Measurements from ENCODE around the gene ST3GAL3.
"Not testable (repeated sequence)": the region's sequence is repeated elsewhere in the genome, so short reads cannot be mapped to it uniquely, and the experiment has no call there.

ST3GAL3 gene

DNA sequence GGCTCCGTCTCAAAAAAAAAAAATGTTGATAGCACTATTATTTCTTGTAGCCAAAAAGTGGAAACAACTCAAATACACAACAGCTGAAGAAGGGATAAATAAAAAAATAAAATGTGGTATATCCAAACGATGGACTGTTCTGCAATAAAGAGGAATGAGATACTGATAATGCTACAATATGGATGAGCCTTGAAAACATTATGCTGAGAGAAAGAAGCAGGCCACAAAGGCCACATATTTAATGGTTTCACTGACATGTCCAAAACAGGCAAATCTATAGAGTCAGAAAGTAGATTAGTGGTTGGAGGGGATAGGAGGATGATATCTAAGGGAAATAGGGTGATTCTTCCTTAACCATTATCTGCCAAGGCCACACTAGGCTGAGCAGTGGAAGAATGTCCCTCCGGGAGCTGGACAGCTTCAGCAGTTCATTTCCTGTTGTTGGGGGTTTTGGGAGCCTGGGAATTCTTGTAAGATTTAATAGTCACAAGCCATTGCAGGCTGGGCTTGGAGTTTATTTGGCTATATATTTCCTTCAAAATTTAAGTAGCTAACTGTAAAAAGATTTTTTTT is 53.5 kb downstream of the ST3GAL3 start:
- DNase-seq = no peak

DNA sequence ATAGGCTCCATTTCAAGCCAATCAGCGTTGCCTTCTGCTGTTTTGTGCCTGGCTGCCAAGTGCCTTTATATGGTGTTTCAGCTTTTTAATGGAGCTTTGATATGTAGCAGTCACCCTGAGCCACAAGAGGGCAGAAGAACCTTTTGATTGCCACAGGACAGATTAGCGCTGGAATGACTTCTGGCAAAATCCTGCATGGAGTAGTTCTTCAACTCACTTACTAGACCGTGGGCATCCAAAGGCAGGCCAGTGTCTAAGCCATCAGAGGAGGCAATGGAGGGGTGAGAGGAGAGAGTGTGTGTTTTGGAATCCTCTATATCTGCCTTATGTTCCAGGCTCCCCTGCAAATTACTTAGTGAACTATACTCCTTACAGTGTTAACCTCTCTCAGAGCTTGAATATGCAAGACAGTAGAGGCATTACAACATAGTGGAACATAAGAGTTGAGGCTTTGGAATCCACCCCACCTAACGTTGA is 56.2 kb downstream of the ST3GAL3 start:
- DNase-seq = peak; percentile 31

DNA sequence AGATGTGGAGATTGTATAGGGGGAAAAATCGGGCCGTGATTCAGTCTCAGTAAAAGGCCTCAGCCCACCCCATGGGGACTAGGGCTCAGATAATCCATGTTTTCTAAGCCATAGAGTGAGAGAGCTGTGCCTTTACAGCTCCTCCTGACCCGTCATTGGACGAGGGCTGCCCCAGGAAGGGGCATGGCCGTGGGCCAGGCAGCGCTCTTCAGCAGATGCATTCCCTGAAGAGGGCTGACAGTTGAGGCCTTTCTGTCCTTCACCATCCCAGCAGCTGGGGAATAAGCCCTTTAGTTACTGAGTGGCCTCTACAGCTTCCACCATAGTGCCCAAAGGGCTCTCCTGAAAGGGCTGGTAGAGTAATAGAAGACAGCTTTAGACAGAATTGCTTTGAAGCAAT is 57.2 kb downstream of the ST3GAL3 start:
- no peak for DNase-seq

DNA sequence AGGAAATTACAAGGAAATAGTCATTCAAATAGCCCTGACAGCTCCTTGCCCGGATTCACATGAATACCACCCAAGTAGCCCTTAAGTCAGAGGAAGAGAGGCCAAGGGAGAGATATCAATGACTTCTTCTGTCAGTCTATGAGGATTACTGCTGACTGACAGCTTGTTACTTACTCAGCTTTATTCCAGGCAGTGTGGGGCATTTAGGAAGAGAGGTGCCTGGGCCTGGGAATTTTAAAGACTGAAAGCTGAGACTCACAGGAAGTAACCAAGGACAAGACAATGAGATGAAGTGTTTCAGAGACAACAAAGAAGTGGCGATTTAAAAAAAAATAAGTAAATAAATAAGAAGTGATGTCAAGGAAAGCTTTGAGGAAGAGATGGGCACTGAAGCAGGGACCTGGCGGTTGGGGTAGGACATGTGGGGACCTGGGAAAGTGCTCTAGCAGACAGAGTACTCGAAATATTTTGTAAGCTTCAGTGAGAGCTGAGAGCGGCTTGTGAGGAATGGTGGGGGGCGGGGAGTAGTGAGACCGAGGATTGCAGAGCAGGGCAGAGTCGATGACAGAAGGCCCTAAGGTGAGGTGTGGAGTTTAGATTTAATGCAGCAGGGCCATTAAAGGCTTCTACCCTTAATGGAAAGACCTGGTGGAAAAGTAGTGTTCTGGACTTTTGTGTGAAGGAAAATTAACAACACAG is 58.9 kb downstream of the ST3GAL3 start:
- DNase-seq = no peak

DNA sequence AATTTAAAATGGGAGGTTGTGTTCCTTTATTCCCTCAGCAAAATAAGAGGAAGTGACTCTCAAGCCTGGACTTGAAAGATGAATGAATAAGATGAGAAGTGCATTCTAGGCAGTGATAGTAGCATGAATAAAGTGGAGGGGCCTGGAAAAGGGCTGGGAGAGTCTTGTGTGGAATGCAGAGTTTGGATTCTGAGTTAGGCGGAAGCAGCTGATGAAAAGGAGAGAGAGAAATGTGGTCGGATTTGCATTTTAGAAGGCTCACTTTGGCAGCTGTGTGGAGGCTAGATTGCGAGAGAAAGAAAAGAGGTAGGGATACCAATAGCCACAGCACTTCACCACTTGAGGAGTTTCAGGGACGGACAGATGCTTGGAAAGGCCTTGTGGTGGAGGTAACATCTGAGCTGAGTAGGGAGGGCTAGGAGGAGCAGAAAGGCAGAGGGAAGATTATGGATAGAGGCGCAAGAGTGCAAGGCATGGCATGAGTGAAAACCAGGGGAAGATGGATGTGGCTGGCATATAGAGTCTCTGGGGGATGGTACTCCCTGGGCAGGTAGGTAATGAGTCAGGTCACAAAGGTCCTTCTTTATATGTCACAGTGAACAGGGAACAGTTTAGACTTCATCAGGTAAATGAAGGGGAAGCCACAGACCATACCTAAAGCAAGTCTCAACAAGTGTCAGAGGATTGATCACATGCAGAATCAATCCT is 59.6 kb downstream of the ST3GAL3 start:
- DNase-seq = no peak

DNA sequence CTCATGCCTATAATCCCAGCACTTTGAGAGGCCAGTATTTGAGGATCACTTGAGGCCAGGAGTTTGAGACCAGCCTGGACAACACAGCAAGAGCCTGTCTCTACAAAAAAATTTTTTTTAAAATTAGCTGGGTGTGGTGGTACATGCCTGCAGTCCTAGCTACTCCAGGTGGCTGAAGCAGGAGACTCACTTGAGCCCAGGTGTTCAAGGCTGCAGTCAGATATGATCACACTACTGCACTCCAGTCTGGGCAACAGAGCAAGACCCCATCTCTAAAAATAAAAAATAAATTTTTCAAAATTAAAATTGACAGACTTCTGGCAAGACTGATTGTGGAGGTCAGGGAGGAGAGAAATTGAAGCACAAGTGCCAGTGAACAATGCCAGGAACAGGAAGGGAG is 60.8 kb downstream of the ST3GAL3 start:
- DNase-seq = no peak

DNA sequence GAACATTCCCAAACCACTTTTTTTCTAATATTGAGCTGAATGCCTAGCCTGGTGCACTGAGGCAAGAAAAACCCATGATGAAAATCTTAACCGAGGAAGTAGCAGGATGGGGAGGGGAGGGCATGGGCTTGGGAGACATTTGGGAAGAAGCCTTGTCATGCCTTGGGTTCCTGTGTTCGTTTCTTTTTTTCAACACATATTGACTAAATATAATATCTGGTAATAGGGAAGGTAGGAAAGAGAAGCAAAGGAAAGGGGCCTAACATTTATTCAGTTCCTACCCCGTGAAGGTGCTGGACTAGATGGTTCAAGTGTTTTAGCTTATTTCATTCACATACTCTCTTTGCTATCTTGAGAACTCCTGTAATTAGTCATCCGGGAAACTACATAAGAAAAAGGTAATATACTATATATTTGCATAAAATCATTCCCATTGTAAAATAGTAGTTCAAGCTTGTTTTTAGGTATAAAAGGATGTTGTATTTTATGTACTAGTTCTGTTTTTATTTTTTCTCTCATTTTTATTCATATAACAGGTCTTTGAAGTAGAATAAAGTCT is 62.1 kb downstream of the ST3GAL3 start:
- DNase-seq = no peak

DNA sequence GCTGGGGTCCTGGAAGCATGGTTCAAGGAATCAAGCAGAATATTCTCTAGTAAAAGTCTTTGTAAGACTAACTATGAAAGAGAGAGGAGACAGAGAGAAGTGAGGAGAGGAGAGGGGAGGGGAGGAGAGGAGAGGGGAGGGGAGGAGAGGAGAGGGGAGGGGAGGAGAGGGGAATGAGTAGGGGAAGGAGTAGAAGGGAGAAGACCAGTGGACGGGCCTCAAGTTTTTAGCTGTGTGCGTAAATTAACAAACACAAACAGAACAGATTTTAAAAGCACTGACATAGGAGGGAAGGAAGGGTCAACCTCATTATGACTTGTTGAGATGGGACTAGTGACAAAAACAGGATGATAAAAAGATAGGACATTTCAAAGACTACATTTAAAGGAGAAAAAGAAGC is 62.8 kb downstream of the ST3GAL3 start:
- no peak for DNase-seq

DNA sequence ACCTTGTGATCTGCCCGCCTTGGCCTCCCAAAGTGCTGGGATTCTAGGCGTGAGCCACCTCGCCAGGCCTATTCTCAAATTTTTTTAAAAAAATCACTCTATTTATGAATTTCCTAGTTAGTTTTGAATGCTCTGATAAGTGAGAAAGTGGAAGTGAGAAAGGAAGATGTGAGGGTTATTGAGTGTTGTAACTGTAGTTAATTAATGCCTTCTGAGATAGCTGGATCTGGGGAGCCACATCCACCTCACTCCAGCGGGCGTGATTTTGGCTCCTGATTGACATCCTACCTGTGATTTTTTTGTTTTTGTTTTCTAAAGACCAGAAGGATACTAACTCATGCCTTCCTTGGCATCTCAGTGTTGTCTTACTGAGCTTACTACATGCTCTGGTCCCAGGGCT is 65.6 kb downstream of the ST3GAL3 start:
- DNase-seq = no peak

DNA sequence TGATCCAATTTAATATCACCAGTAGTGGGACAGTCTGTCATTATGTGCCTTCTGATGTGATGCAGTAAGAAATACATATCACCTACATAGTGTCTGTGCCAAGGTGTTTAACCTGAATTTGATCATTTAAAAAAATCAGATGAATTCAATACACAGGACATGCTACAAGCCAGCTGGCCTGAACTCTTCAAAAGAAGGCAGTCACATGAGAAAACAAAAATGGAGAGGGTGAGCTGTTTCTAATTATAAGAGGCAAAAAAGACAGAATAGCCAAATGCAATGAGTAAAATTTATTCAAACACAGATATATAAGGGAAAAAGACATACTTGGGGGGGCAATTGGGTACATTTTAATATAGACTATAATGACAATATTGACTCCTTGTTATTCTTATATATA is 66.5 kb downstream of the ST3GAL3 start:
- no peak for DNase-seq

DNA sequence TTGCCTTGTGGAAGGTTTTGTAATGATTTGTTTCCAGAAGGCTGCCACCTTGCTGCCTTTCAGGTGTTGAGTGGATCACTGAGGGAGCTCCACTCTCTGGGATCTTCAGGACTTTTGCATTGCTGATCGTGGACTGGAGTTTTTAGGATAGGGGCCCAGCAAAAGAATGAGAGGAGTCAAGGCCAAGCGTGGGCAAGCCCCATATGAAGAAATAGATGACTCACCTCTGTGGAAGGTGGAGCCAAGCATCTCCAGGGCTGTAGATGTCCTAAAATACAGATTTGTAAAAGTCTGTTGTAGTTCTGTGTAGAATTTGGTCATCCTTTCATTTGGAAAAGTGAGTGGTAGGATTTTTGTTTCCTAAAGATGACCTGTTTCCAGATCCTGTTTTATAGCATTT is 67.0 kb downstream of the ST3GAL3 start:
- no peak for DNase-seq

DNA sequence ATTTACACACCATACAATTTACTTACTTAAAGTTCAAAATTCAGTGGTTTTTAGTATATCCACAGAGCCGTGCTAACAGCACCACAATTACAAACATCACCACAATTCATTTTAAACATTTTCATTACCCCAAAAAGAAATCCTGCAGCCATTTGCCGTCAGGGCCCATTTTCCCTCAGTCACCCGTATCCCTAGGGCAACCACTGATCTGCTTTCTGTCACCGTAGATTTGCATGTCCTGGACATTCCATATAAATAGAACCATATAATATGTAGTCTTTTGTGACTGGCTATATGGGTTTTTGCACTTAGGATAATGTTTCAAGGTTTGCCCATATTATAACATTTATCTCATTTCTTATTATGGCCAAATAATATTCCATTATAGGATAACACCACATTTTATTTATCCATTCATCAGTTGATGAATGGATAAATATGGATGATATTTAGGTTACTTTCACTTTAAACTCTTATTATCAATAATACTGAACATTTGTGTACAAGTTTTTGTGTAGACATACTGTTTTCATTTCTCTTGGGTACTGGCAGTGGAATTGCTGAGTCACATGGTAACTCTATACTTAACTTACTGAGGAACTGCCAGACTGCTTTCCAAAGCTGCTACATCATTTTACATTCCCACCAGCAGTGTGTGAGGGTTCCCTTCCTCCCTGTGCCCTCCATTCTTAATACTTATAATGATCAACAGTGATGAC is 68.9 kb downstream of the ST3GAL3 start:
- DNase-seq = no peak

DNA sequence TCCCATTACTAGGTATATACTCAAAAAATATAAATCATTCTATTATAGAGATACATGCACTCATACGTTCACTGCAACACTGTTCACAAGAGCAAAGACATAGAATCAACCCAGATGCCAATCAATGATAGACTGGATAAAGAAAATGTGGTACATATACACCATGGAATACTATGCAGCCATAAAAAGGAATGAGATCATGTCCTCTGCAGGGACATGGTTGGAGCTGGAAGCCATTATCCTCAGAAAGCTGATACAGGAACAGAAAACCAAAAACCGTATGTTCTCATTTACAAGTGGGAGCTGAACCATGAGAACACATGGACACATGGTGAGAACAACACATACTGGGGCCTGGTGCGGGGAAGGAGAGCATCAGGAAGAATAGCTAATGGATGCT is 70.6 kb downstream of the ST3GAL3 start:
- not testable (repeated sequence) for DNase-seq

DNA sequence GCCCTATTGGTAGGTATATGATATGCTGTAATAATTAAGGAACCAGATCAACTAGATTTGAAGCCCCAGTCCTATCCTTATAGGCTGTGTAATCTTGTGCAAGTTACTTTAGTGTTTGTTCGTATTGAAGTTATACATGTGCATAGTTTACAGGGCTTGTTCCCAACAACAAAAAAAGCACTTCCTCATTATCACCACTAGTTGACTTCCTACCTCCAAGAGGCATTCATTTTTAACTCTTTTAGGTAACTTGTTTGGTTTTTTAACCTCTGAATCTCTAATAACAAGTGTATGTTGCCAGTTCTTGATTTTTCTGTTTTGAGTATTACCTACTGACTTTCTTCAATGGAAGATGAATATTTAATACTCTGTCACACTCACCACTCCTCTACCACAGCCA is 71.9 kb downstream of the ST3GAL3 start:
- DNase-seq = no peak

DNA sequence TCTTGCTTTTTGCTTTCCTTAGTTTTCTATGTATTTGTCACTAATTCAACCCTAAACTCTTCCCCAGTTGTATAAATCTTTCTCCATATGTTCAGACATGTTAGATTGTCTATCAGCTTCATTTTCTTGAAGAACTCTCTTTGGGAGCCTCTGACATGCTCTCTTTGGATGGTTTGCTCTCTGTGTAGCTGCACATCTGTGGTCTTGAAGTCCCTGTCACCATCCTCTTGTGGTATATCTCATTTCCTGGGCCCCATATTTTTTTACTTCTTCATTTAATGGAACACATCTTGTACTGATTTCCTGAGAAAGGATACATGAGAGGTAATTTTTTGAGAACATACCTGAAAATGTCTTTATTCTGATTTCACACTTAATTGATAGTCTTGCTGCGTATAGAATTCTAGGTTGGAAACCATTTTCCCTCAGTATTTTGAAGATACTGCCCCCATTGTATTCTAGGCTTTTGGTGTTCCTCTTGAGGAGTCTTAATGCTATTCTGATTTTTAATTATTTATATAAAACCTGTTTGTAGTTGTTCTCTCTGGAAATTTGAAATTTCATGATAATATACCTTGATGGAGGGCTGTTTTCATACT is 72.6 kb downstream of the ST3GAL3 start:
- no peak for DNase-seq

DNA sequence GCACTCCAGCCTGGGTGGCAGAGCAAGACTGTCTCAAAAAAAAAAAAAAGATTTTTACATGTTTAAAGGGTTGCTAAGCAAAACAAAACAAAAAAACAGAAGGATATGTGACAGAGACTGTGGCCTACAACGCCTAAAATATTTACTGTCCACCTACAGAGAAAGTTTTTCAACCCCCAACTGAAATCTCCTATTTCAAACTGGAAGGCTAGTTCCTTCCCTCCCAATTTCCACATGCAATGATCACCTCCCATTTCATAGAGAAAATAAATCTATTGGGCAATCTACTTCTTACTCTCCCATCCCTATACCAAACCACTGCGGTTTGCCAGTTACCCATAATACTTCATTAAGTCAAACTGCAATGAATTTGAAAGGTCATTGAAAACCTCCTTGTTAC is 74.2 kb downstream of the ST3GAL3 start:
- DNase-seq = no peak

DNA sequence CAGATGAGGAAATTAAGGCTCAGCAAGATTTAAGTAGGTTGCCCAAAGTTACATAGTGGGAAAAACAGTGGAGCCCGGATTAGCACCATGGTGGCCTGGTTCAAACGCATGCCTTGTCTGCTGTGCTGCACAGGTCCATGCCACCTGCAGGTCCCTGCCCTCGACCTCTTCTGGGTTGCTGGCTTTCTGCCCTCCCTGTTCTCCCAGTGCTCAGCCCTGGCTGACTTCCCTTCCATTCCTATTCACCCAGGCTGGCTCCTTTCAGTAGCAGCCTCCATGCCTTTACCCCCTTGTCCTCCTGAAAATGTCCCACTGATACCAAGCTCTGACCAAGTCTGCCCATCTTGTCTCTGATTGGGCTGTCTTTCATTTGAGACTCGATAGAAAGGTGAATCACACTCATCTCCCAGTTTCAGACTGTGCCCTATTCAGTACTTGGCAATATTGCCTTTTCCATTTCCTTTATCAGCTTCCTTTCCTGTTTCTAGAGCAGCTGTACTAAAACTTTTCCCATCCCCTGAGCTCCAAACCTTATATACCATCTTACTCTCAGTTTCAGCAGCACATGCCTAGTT is 75.8 kb downstream of the ST3GAL3 start:
- no peak for DNase-seq

DNA sequence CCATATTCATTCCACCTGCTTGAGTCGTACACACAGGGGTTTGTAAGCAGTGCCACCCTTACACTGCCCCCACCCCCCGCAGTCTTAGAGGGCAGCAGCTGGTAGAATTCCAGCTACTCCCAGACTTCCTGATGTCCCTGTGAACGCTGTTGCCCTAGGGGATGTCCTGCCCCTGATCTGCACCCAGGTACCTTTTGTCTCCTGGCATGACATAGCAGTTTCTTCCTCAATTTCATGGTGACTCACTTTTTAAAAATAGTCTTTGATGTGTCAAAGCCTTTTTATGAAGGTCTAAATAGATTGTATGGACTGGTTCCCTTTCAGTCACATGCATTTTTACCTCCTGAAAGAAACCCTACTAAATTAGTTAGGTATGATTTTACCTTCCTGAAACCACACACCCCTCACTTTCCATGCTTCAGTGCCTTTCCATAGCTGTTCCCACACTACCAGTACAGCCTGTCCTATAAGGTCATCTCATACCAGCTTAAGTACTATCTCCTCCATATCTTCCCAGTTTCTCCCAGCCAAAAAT is 76.4 kb downstream of the ST3GAL3 start:
- no peak for DNase-seq

DNA sequence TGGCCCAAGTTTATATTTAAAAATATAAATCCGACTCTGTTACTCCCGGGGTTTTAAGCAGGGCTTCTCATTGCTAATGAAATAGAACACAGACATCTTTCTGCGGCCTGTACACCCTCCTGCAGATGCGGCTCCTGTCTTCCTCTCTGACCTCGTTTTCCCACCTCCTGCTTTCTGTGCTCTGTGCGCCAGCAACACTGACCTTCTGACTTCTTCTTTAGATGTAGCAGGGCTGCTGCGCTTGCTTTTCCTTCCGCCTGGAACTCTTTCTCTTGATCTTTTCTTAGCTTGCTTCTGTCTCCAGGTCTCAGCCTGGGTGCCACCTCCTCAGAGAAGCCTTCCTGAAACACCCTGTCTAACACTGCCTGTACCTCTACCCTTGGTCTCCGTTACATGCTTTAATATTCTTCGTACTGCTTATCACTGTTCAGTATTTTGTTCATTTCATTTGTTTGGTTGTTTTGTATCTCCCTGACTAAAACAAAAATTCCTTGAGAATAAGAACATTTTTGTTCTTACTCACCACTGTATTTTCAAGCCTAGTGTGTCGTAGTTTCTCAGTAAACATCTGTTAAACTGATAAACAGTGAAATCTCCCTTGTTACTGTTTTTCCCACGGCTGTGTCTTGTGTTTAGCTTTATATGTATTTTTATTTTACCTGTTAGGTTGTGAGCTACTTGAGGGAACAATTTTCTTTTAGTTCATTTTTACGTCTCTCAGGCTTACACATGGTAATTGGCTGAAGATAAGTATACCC is 79.0 kb downstream of the ST3GAL3 start:
- no peak for DNase-seq

DNA sequence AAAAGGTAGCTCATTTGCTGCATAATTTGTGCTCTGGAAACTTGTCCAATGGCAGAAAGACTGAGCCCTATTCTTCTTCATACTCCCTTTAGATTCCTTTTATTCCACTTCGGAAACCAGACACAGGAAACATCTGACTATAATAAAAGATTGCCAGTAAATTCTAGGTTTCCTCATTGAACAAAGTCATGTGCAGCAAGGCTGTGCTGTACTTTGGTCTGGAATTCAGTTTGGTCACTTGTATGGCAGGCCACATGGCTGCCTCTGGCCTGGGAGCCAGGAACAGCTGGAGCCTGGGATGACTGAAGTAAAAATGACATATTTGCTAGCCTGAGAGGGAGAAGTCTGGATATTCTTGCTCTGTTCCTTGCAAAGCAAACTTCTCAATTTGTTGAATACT is 79.6 kb downstream of the ST3GAL3 start:
- DNase-seq = no peak
